Vagina (tissue), 2 donors: ENCODE results near the gene PRDM16.

Experiments
- CTCF ChIP-seq, 3 experiments: fragments of 450-650 bp in 2 of 3; fragments of 200-600 bp in 1 of 3; sonication (generic) in 1 of 3; IDR thresholded peaks; one replicate each; pipeline ENCODE4 v1.5.1; 2017 to 2019; ENCODE audit warnings: antibody characterized with exemption in 3 of 3, mild to moderate bottlenecking in 2 of 3, moderate library complexity in 2 of 3
- POLR2A ChIP-seq, 2 donors: fragments of 450-650 bp; IDR thresholded peaks; one replicate each; pipeline ENCODE4 v1.6.1; 2017; ENCODE audit warnings: antibody characterized with exemption in 2 of 2, mild to moderate bottlenecking in 2 of 2, moderate library complexity in 2 of 2
- POLR2AphosphoS5 ChIP-seq, 2 donors: sonication (generic); formaldehyde crosslinking; IDR thresholded peaks; one replicate each; pipeline ENCODE4 v1.9.0; 2017; ENCODE audit warnings: antibody characterized with exemption in 2 of 2, mild to moderate bottlenecking in 2 of 2, low read depth in 1 of 2; ENCODE audit not compliant: insufficient read depth in 1 of 2

- TF ChIP-seq POLR2AphosphoS5 (IDR thresholded peaks at IDR 0.05; ENCODE audit: insufficient read depth in 1 of 2, low read depth in 1 of 2) (no peak), CTCF (IDR thresholded peaks at IDR 0.05) (no peak), POLR2A (IDR thresholded peaks at IDR 0.05) (no peak)
Observed at GRCh38 chr1:3344395-3344794, 275.4 kb downstream of the PRDM16 start.
